Ammon's horn (tissue), 1 donor: Measurements from ENCODE around the gene CD69.
"Not testable (repeated sequence)": the region's sequence is repeated elsewhere in the genome, so short reads cannot be mapped to it uniquely, and the experiment has no call there.

Experiments used
- DNase-seq: peaks from one replicate; pipeline ENCODE4 v3.0.0-alpha.2; 2016; ENCODE audit warnings: low spot score

Gene CD69

GRCh38 chr12:9750276-9751203 lies 10.2 kb downstream of the CD69 start:
- DNase-seq: peak; percentile 82

- DNase-seq: no peak
Observed at GRCh38 chr12:9749640-9750039, 11.1 kb downstream of the CD69 start.

DNA sequence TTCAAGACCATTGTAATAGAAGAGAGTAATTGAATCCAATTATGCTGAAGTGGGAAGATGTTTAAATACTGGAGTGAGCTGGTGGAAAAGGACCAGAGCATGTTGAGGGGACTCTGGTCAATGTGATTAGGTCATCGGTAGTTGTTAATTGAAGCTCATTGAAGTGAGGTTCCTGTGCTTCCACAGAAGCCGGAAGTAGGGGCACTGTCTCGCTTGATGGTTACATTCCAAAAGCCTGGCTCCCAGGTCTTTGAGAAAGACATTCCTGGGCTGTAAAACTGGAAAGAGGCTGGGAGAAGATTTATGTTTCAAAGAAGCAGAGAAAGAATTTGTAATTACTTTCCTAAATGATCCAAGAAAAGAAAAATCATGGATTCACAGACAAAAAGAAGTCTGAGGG lies 15.5 kb downstream of the CD69 start:
- no peak for DNase-seq

DNA sequence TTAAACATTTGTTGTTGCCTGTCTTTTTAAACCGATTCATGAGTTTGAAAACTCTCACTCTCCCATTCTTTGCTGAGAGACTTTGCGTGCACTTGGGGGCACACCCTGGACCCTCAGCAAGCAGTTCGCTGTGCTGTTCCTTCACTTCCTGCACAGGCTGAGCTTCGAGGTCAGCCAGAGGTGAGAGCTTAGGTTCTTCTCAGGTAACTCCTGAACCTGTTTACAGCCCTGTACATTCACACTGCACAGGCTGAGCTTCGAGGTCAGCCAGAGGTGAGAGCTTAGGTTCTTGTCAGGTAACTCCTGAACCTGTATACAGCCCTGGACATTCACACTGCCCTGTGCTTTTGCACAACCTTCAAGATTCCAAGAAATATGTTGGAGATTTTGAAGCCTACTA lies 18.0 kb downstream of the CD69 start:
- no peak for DNase-seq

GRCh38 chr12:9741726-9742125 lies 19.0 kb downstream of the CD69 start:
- DNase-seq: no peak

- DNase-seq: peak; percentile 40
Observed at GRCh38 chr12:9740106-9740750, 20.5 kb downstream of the CD69 start.

- DNase-seq: not testable (repeated sequence)
Observed at GRCh38 chr12:9739404-9740105, 21.1 kb downstream of the CD69 start.

- DNase-seq: not testable (repeated sequence)
Observed at GRCh38 chr12:9738905-9739304, 21.8 kb downstream of the CD69 start.

DNA sequence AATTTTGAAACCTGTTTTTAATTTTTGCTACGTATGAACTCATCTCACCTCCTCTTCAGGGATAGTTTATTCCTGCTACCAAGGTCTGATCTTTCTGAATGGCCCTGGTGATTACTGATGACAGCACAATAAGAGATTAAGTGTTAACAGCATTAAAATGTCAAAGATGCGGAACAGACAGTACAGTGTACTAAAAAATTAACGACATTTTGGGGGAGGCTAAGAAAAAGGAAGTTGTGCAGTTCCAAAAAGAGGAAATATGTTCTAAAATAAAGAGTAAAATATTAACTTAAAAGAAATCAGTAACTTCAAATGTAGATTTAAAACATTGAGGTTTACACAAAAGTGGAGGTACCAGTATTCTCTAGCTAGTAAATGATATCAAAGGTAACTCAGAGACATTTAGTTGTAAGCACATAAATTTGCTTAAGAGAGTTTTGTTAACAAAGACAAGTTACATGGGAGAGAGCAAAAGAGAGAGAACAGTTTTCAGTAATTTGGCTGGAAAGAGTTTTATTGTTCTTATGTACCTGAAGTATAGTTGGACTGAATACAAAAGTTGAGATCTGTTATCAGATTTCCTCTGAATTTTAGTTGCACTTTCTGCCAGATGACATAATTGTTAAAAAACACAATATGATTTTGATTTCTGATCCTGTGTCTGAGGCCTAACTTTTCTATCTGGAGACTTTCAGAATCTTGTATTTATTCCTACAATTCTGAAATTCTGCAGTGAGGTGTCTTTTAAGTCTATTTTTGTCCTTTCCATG lies 23.6 kb downstream of the CD69 start:
- DNase-seq: no peak

DNA sequence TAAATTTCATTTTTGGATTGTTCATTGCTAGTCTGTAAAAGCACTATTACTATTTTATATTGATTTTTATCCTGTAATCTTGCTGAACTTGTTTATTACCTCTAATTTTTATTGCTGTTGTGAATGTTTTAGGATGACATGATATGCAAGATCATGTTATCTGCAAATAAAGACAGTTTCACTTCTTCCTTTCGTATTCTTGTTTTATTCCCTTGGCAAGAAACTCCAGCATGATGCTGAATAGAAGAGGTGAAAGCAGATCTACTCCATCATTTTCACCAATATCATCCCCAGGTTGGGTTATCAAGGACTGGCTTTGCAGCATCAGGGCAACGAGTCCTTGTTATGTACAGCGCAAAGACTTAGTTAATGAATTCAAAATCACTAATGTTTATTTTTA lies 25.1 kb downstream of the CD69 start:
- DNase-seq: no peak

DNA sequence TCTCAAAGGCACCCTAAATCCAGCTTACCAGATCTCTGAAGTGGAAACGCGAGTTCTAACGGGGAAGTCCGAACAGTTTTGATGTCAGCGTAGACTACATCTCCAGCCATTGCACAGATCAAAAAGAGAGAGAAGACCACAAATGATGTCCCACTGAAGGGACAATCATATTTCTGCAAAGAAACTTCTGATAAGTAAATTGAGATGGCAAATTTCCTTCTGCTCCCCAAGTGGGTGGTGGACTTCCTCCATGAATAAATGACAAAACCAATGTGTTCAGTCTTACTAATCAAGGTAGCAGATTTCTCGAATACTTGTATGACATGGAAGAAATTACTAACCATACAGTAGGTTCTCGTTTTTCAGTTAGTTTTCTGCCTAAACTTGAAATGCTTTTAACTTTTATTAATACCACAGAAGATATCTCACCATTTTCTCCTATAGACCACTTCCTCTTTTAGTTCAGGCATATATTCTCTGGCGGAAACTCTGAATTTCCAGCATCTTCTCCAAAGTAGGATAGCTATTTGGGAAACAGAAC lies 27.7 kb downstream of the CD69 start, which contains the start of gene CLECL1:
CLECL1 (minus strand) TSS at position 177 of the 541 bp plus-strand sequence.
- DNase-seq: no peak

GRCh38 chr12:9731797-9732196 lies 28.9 kb downstream of the CD69 start:
- no peak for DNase-seq

GRCh38 chr12:9731393-9731792 lies 29.3 kb downstream of the CD69 start:
- DNase-seq: no peak

GRCh38 chr12:9730591-9730990 lies 30.1 kb downstream of the CD69 start:
- DNase-seq: no peak

DNA sequence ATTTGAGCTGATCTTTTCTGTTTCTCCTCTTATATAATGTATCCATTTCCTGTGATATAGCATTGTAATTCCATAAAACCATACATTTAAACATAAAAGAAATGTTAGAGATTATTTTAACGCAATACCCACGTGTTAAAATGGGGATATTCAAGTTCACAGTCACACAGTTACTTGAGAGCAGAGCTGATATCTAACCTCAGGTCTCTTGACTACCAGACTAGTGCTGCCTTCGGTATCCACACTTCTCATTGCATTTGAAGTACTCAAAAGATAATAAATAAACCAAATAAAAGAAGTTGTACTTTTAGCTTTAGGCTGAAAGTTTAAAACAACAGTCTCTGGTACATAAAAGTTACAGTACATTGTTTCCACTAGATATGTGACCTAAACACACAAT lies 30.7 kb downstream of the CD69 start:
- no peak for DNase-seq

DNA sequence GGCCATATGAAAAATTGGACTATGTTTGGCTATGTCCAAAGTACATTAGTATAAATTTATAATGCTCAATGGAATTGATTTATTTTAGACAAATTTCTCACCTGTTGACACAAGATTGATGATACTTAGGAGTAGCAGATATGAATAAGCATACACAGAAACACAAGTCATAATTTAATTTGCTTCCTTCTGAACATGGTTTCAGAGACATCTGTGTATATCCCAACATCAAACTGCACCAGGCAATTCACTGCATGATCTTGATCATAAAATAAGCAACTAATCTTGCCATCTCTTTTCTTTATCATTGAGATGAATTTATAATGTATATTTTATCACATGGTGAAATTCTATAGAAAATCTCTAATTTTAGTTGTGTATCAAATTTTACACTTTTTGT lies 31.6 kb downstream of the CD69 start:
- no peak for DNase-seq

- no peak for DNase-seq
Observed at GRCh38 chr12:9727813-9728212, 32.9 kb downstream of the CD69 start.

- DNase-seq: no peak
Observed at GRCh38 chr12:9725213-9725870, 35.4 kb downstream of the CD69 start.

DNA sequence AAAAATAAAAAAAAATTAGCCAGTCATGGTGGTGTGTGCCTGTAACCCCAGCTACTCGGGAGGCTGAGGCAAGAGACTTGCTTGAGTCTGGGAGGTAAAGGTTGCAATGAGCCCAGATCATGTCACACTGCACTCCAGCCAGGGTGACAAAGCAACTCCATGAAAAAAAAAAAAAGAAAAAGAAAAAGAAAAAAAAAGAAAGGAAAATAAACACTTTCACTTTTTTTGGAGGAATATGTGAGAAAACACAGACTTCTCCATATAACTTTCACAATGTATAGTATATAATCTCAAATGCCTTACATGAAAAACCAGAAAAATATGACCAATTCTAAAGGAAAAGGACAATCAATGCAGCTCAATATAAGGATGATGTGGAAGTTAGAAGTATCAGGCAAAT lies 36.7 kb downstream of the CD69 start:
- DNase-seq: no peak

- peak; percentile 29 for DNase-seq
Observed at GRCh38 chr12:9721394-9722092, 39.2 kb downstream of the CD69 start.
